K562 (cell line): ENCODE data around the gene ZMYND8. TPM values are rescaled to one million over a fixed set of nuclear protein-coding genes. Genes with fewer than 3 reads are reported as not detected.
A peak's percentile ranks its signal among the peaks of the same experiment; 100 is the strongest.

Experiments used
- ARNT ChIP-seq, 2 experiments: fragments of 450-650 bp; IDR thresholded peaks; 2 replicates each; pipeline ENCODE4 v1.6.1; 2016; ENCODE audit warnings: mild to moderate bottlenecking in 1 of 2
- EHMT2 ChIP-seq: fragments of 450-650 bp; IDR thresholded peaks from 2 replicates; pipeline ENCODE4 v1.6.1; 2018; ENCODE audit warnings: antibody characterized with exemption
- ETV6 ChIP-seq, 3 experiments: fragments of 150-350 bp in 1 of 3; sonication (generic) in 1 of 3; formaldehyde crosslinking in 1 of 3; IDR thresholded peaks; 2 replicates each; pipeline versions ENCODE4 v1.6.1 to v1.8.0; 2014 to 2022; ENCODE audit warnings: borderline replicate concordance in 2 of 3, low read depth in 2 of 3, antibody characterized with exemption in 1 of 3, low read length in 1 of 3, mild to moderate bottlenecking in 1 of 3, missing genetic modification reagents in 1 of 3
- FOXM1 ChIP-seq, 2 experiments: fragments of 450-650 bp in 1 of 2; sonication (generic) in 1 of 2; formaldehyde crosslinking in 1 of 2; IDR thresholded peaks; 2 replicates each; pipeline versions ENCODE4 v1.6.1 to v1.9.0; 2017 to 2022; ENCODE audit warnings: low read depth in 2 of 2, mild to moderate bottlenecking in 2 of 2, missing genetic modification reagents in 1 of 2, moderate library complexity in 1 of 2
- GATAD2B ChIP-seq: fragments of 450-650 bp; IDR thresholded peaks from 2 replicates; pipeline ENCODE4 v1.6.1; 2017; ENCODE audit warnings: mild to moderate bottlenecking, borderline replicate concordance
- ID3 ChIP-seq, 2 experiments: fragments of 250-450 bp in 1 of 2; fragments of 450-650 bp in 1 of 2; sonication (Bioruptor Pico) in 1 of 2; IDR thresholded peaks; 2 replicates each; pipeline versions ENCODE4 v1.6.1 to v1.8.0; 2016 to 2021; ENCODE audit warnings: mild to moderate bottlenecking in 2 of 2, moderate library complexity in 2 of 2, missing compliant biosample characterization in 1 of 2, missing genetic modification characterization in 1 of 2
- MCM5 ChIP-seq: fragments of 450-650 bp; IDR thresholded peaks from 2 replicates; pipeline ENCODE4 v1.6.1; 2016; ENCODE audit warnings: low read depth
- NEUROD1 ChIP-seq: fragments of 150-350 bp; IDR thresholded peaks from 2 replicates; pipeline ENCODE4 v1.6.1; 2014; ENCODE audit warnings: borderline replicate concordance, low read length, low read depth; ENCODE audit not compliant: partially characterized antibody
- NR2F6 ChIP-seq: fragments of 450-650 bp; formaldehyde crosslinking; IDR thresholded peaks from 2 replicates; pipeline ENCODE4 v1.4.0; 2020; ENCODE audit warnings: mild to moderate bottlenecking
- RBM25 ChIP-seq: fragments of 200-400 bp; formaldehyde crosslinking; IDR thresholded peaks from 2 replicates; pipeline ENCODE4 v1.6.1; 2018; ENCODE audit warnings: low read length, low read depth, moderate library complexity; ENCODE audit not compliant: severe bottlenecking
- RFX7 ChIP-seq: fragments of 250-450 bp; sonication (Bioruptor Pico); IDR thresholded peaks from 2 replicates; pipeline ENCODE4 v1.5.1; 2021; ENCODE audit warnings: mild to moderate bottlenecking
- SMARCA5 ChIP-seq: fragments of 450-650 bp; IDR thresholded peaks from 2 replicates; pipeline ENCODE4 v1.6.1; 2016
- SMARCE1 ChIP-seq: fragments of 450-650 bp; IDR thresholded peaks from 2 replicates; pipeline ENCODE4 v1.7.1; 2016; ENCODE audit warnings: mild to moderate bottlenecking
- STAT5B ChIP-seq: fragments of 250-450 bp; sonication (Bioruptor Pico); IDR thresholded peaks from 2 replicates; pipeline ENCODE4 v1.8.0; 2021; ENCODE audit warnings: mild to moderate bottlenecking, inconsistent platforms
- ZBTB7A ChIP-seq: IDR thresholded peaks from 2 replicates; pipeline ENCODE4 v1.6.1; 2011; ENCODE audit warnings: low read depth, mild to moderate bottlenecking, low read length, moderate library complexity, borderline replicate concordance; ENCODE audit not compliant: control insufficient read depth
- ZFP36 ChIP-seq: fragments of 150-350 bp; IDR thresholded peaks from 2 replicates; pipeline ENCODE4 v1.6.1; 2018; ENCODE audit warnings: low read length, low read depth; ENCODE audit not compliant: partially characterized antibody
- ZNF184 ChIP-seq: sonication (generic); formaldehyde crosslinking; IDR thresholded peaks from 2 replicates; pipeline ENCODE4 v1.5.0; 2020; ENCODE audit warnings: missing genetic modification reagents
- ZNF584 ChIP-seq: fragments of 200-800 bp; sonication (Bioruptor generic); IDR thresholded peaks from 2 replicates; pipeline ENCODE4 v1.6.1; 2016; ENCODE audit warnings: low read depth, mild to moderate bottlenecking, missing genetic modification characterization, missing compliant biosample characterization
- ZNF740 ChIP-seq, 3 experiments: fragments of 200-800 bp in 1 of 3; sonication (Bioruptor generic) in 1 of 3; sonication (generic) in 1 of 3; formaldehyde crosslinking in 1 of 3; IDR thresholded peaks; 2 replicates each; pipeline versions ENCODE4 v1.6.1 to v1.8.0; 2016 to 2022; ENCODE audit warnings: mild to moderate bottlenecking in 2 of 3, missing compliant biosample characterization in 2 of 3, missing genetic modification characterization in 2 of 3, missing genetic modification reagents in 1 of 3
- polyA plus RNA-seq, 8 experiments: library from polyadenylated mRNA; depleted of rRNA in 4 of 8; stranded (reverse) in 5 of 8; unstranded in 3 of 8; fragments of >200 nt; fragmentation: Nextera tagmentation in 2 of 8; fragmentation: Illumina TruSeq in 1 of 8; extraction: Ambion mirVana in 2 of 8; extraction: Trizol in 1 of 8; gene quantifications; 2 replicates each; pipeline versions ENCODE4 v1.2.1 to v1.2.3, GENCODE V29; 2011 to 2014; ENCODE audit warnings: inconsistent platforms in 1 of 8, missing spikeins in 1 of 8
- total RNA-seq, 7 experiments: library from RNA; depleted of rRNA in 6 of 7; stranded (reverse); fragments of >200 nt in 6 of 7; fragmentation: Illumina TruSeq in 2 of 7; extraction: Trizol in 2 of 7; gene quantifications; 2 replicates each; pipeline versions ENCODE4 v1.2.1 to v1.2.3, GENCODE V29; 2011 to 2021; ENCODE audit warnings: low replicate concordance in 1 of 7

ZMYND8 gene
- total and polyA plus RNA-seq, 9 of the 15 experiments (the other 6 are each of a cell fraction or from before 2014, with no cell fraction given), result 31.8 to 148 (median 71.9) TPM

- TF ChIP-seq RBM25 (no peak), FOXM1 (IDR thresholded peaks at IDR 0.05; ENCODE audit: low read depth) (peak; percentile 80), FOXM1 (CRISPR knock-in tag; IDR thresholded peaks at IDR 0.05; ENCODE audit: low read depth) (no peak), NEUROD1 (peak; percentile 67), STAT5B (CRISPR knock-in tag) (no peak), EHMT2 (peak; percentile 46; the same call in 1 of the 2 replicates), SMARCA5 (peak; percentile 9; the same call in 1 of the 2 replicates), ZNF584 (CRISPR knock-in tag) (0 out of 2 replicates have a peak, but pooled peaks have one; percentile 43), ZBTB7A (peak; percentile 75), ETV6 (IDR thresholded peaks at IDR 0.05; ENCODE audit: borderline replicate concordance in 1 of 2, low read depth in 2 of 2, low read length in 1 of 2) (peak in 1 of 2 experiments; percentile 82; a peak in 1 of 4 replicates), ETV6 (CRISPR knock-in tag; IDR thresholded peaks at IDR 0.05; ENCODE audit: borderline replicate concordance) (no peak), ID3 (CRISPR knock-in tag; IDR thresholded peaks at IDR 0.05) (no peak), ID3 (tag; IDR thresholded peaks at IDR 0.05) (peak; percentile 77), ZNF184 (no peak), RFX7 (CRISPR knock-in tag) (no peak), ZNF740 (CRISPR knock-in tag; IDR thresholded peaks at IDR 0.05) (no peak), ZNF740 (tag; IDR thresholded peaks at IDR 0.05) (no peak), MCM5 (no peak), NR2F6 (CRISPR knock-in tag) (no peak), ZFP36 (peak; percentile 15), SMARCE1 (peak; percentile 83), ARNT (IDR thresholded peaks at IDR 0.05) (peak; percentile 62 to 72; a peak in 2 of 4 replicates), GATAD2B (no peak)
Observed at GRCh38 chr20:47365023-47365764, 8.7 kb upstream of the ZMYND8 start (continued).
